ENCODE measurements around the gene C19orf33. TPM values are rescaled to one million over a fixed set of nuclear protein-coding genes. Genes with fewer than 3 reads are reported as not detected.

C19orf33 gene
- total and polyA plus RNA-seq, 9 of the 15 experiments (the other 6 are each of a cell fraction or from before 2014, with no cell fraction given) = 3.2 TPM; not detected in 8

DNA sequence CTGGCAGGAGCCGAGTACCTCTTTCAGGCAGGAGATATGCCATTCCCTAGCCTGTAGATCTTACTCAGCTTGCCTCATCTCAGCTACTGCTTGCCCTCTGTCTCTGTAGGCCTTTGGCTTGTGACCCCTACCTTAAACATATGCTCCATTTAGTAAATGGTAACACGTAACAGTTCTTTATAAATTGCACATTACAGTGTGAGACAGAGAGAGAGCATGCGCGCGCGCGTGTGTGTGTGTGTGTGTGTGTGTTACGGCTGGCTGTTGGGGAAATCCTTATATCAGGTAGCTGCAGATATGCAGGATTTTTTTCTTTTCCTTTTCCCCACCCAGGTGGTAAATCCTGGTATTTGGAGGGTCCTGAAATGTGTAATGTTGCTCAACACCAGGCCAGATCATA is 35.5 kb upstream of the C19orf33 start:
- H2AFZ ChIP-seq (ENCODE audit: low read depth, low read length) = peak overlapping the region; percentile 84
- peak overlapping the region; percentile 40 to 41; a peak in 2 of 4 replicates for H3K9ac ChIP-seq (ENCODE audit: insufficient read depth in 1 of 2, low read depth in 2 of 2, low read length in 2 of 2)
- no peaks in the 10 kb centered on the region for H4K20me1 ChIP-seq (replicated peaks; ENCODE audit: control insufficient read depth, insufficient read depth, low read length)
- no peaks in the 10 kb centered on the region for H3K9me1 ChIP-seq (ENCODE audit: control insufficient read depth, insufficient read depth, low read length)
- H3K79me2 ChIP-seq (ENCODE audit: control insufficient read depth, insufficient read depth, low read length) = no peaks in the 10 kb centered on the region
- CTCF ChIA-PET (ENCODE audit: low intra/inter-chr PET ratio) = no interaction called here
- no peaks in the 10 kb centered on the region for H3K36me3 ChIP-seq (ENCODE audit: control insufficient read depth, insufficient read depth, low read length)
- DNase-seq (ENCODE audit: extremely low read depth in 1 of 4, low spot score in 3 of 4) = peak in 1 of 4 experiments; percentile 66
- H3K4me1 ChIP-seq (replicated peaks in 1 of 2; ENCODE audit: control insufficient read depth in 2 of 2, insufficient read depth in 2 of 2, low read length in 2 of 2) = peaks cover 51 to 66% of the 10 kb centered on the region in 2 experiments
- no peak for ATAC-seq
- 48% methylated on average over 8 of the region's 8 CpGs for WGBS (ENCODE audit: insufficient coverage, low coverage, missing lambda C conversion rate)
- no peak overlapping the region for H3K4me3 ChIP-seq
- no TSS peak for BruUV-seq (replicated peaks)
- no peaks in the 10 kb centered on the region for H3K9me3 ChIP-seq (replicated peaks; ENCODE audit: control insufficient read depth, insufficient read depth, low read depth, low read length)
- POLR2A ChIA-PET = interaction anchor here (0.7 to 1.2 kb wide), 2 partner anchors 14 to 36 kb away, joined by 3 read pairs; partner anchors contain the start of gene C19orf33
- intact Hi-C loops (cut with micrococcal nuclease) (no loop called here), in situ Hi-C loops (cut with MboI) (no loop called here)
- peak overlapping the region; percentile 56 for H3K27ac ChIP-seq (ENCODE audit: extremely low read depth, low read depth, low read length)
- H3K27me3 ChIP-seq (ENCODE audit: control insufficient read depth in 2 of 2, insufficient read depth in 2 of 2, low read length in 2 of 2) = no peaks in the 10 kb centered on the region
- peak; percentile 58 for FAIRE-seq
- peak overlapping the region; percentile 23; the same call in 1 of the 2 replicates for H3K4me2 ChIP-seq (ENCODE audit: insufficient read depth, low read length)
- peak; percentile 25 to 28; a peak in 1 of 4 replicates for TF ChIP-seq KDM1A (IDR thresholded peaks at IDR 0.05)
- no peak for TF ChIP-seq RB1 (IDR thresholded peaks at IDR 0.05; ENCODE audit: low read depth)
- TF ChIP-seq BCOR (IDR thresholded peaks at IDR 0.05) = 0 out of 2 replicates have a peak, but pooled peaks have one; percentile 8
- 0 out of 2 replicates have a peak, but pooled peaks have one; percentile 28 for TF ChIP-seq CEBPB (tag; IDR thresholded peaks at IDR 0.05)
- peak; percentile 70 for TF ChIP-seq ARID1B (IDR thresholded peaks at IDR 0.05)
- no peak for TF ChIP-seq SMAD3 (CRISPR knock-in tag; conservative IDR thresholded peaks at IDR 0.05)
- no peak for TF ChIP-seq EWSR1 (IDR thresholded peaks at IDR 0.05; ENCODE audit: borderline replicate concordance, low read depth, partially characterized antibody)
- TF ChIP-seq, protein P1, sequence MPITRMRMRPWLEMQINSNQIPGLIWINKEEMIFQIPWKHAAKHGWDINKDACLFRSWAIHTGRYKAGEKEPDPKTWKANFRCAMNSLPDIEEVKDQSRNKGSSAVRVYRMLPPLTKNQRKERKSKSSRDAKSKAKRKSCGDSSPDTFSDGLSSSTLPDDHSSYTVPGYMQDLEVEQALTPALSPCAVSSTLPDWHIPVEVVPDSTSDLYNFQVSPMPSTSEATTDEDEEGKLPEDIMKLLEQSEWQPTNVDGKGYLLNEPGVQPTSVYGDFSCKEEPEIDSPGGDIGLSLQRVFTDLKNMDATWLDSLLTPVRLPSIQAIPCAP (CRISPR knock-in tag; IDR thresholded peaks at IDR 0.05; ENCODE audit: borderline replicate concordance) = no peak
- 0 out of 2 replicates have a peak, but pooled peaks have one; percentile 25 for TF ChIP-seq ZNF384 (IDR thresholded peaks at IDR 0.05; ENCODE audit: low read depth, low read length)
- TF ChIP-seq SMARCE1 (IDR thresholded peaks at IDR 0.05) = peak; percentile 35; the same call in 1 of the 2 replicates
- no peak for TF ChIP-seq NFATC3 (IDR thresholded peaks at IDR 0.05)
- TF ChIP-seq ZFX (CRISPR knock-in tag; IDR thresholded peaks at IDR 0.05) = no peak
- TF ChIP-seq, protein P2, sequence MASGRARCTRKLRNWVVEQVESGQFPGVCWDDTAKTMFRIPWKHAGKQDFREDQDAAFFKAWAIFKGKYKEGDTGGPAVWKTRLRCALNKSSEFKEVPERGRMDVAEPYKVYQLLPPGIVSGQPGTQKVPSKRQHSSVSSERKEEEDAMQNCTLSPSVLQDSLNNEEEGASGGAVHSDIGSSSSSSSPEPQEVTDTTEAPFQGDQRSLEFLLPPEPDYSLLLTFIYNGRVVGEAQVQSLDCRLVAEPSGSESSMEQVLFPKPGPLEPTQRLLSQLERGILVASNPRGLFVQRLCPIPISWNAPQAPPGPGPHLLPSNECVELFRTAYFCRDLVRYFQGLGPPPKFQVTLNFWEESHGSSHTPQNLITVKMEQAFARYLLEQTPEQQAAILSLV (tag; IDR thresholded peaks at IDR 0.05) = no peak
- TF ChIP-seq TCF3 (CRISPR knock-in tag; IDR thresholded peaks at IDR 0.05) = peak; percentile 54
- peak; percentile 20; the same call in 1 of the 2 replicates for TF ChIP-seq MTA2 (IDR thresholded peaks at IDR 0.05; ENCODE audit: low read depth)
- 0 out of 2 replicates have a peak, but pooled peaks have one; percentile 11 for TF ChIP-seq ATF7 (IDR thresholded peaks at IDR 0.05)
- peak; percentile 31; the same call in 1 of the 2 replicates for TF ChIP-seq CBFA2T2 (conservative IDR thresholded peaks at IDR 0.05)
- TF ChIP-seq FOXK2 (conservative IDR thresholded peaks at IDR 0.05 in 1 of 2, IDR thresholded peaks at IDR 0.05 in 1 of 2; ENCODE audit: low read depth in 2 of 2) = 0 out of 4 replicates have a peak, but pooled peaks of 1 of the 2 experiments have one; percentile 18
- TF ChIP-seq ZNF232 (CRISPR knock-in tag; IDR thresholded peaks at IDR 0.05) = no peak
- TF ChIP-seq PHTF2 (CRISPR knock-in tag; IDR thresholded peaks at IDR 0.05) = no peak
- TF ChIP-seq ZBED1 (IDR thresholded peaks at IDR 0.05) = no peak
- TF ChIP-seq PHF20 (IDR thresholded peaks at IDR 0.05; ENCODE audit: partially characterized antibody) = no peak
- TF ChIP-seq NRF1 (conservative IDR thresholded peaks at IDR 0.05 in 1 of 2, IDR thresholded peaks at IDR 0.05 in 1 of 2) = peak; percentile 68 to 77
- TF ChIP-seq ZZZ3 (IDR thresholded peaks at IDR 0.05) = no peak
- peak; percentile 38; the same call in 1 of the 2 replicates for TF ChIP-seq SMARCA4 (IDR thresholded peaks at IDR 0.05)
- no peak for TF ChIP-seq SPI1 (IDR thresholded peaks at IDR 0.05; ENCODE audit: borderline replicate concordance, low read depth, low read length)

All from K562 (cell line).